DOHH2 (cell line): ENCODE results near the gene CRCP.

ENCODE experiments used
- EZH2phosphoT487 ChIP-seq: fragments of 200-600 bp; sonication (generic); IDR thresholded peaks from 2 replicates; pipeline ENCODE4 v1.6.1; 2017; ENCODE audit warnings: borderline replicate concordance, mild to moderate bottlenecking, antibody characterized with exemption, low read length, moderate library complexity, mixed read lengths
- TF ChIP-seq, protein P1 (sequence below): fragments of 200-600 bp; sonication (generic); IDR thresholded peaks from one replicate; pipeline ENCODE4 v1.5.1; 2014; ENCODE audit warnings: antibody characterized with exemption, mild to moderate bottlenecking, low read depth, low read length; ENCODE audit not compliant: poor library complexity, severe bottlenecking

DNA sequence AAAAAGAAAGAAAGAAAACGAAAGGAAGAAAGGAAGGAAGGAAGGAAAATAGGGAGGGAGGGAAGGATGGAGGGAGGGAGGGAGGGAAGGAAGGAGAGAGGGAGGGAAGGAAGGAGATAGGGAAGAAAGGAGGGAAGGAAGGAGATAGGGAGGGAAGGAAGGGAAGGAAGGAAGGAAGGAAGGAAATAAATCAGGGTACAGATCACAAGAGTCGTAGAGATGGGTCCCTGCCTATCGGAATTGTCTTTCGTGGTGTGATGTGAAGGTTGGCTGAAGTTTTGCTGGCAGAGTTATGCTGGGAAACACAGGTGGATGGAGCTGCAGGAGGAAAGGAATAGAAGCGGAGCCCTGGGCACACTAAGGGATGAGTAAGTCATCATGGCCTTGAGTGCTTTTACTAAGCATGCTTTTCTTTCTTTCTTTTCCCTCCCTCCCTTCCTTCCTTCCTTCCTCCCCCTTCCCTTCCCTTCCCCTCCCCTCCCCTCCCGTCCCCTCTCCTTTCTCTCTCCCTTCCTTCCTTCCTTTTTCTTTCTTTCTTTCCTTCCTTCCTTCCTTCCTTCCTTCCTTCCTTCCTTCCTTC lies 78.6 kb downstream of the CRCP start:
- TF ChIP-seq, protein P1, sequence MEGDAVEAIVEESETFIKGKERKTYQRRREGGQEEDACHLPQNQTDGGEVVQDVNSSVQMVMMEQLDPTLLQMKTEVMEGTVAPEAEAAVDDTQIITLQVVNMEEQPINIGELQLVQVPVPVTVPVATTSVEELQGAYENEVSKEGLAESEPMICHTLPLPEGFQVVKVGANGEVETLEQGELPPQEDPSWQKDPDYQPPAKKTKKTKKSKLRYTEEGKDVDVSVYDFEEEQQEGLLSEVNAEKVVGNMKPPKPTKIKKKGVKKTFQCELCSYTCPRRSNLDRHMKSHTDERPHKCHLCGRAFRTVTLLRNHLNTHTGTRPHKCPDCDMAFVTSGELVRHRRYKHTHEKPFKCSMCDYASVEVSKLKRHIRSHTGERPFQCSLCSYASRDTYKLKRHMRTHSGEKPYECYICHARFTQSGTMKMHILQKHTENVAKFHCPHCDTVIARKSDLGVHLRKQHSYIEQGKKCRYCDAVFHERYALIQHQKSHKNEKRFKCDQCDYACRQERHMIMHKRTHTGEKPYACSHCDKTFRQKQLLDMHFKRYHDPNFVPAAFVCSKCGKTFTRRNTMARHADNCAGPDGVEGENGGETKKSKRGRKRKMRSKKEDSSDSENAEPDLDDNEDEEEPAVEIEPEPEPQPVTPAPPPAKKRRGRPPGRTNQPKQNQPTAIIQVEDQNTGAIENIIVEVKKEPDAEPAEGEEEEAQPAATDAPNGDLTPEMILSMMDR = no peak
- TF ChIP-seq EZH2phosphoT487 = no peak
